ENCODE data around the gene ELMO2.

Gene ELMO2

GRCh38 chr20:46330831-46331371, 75.5 kb downstream of the ELMO2 start:
- no peak for DNase-seq (ENCODE audit: low read depth)

GRCh38 chr20:46330072-46330763, 76.2 kb downstream of the ELMO2 start:
- no peak for DNase-seq (ENCODE audit: low read depth)

DNA sequence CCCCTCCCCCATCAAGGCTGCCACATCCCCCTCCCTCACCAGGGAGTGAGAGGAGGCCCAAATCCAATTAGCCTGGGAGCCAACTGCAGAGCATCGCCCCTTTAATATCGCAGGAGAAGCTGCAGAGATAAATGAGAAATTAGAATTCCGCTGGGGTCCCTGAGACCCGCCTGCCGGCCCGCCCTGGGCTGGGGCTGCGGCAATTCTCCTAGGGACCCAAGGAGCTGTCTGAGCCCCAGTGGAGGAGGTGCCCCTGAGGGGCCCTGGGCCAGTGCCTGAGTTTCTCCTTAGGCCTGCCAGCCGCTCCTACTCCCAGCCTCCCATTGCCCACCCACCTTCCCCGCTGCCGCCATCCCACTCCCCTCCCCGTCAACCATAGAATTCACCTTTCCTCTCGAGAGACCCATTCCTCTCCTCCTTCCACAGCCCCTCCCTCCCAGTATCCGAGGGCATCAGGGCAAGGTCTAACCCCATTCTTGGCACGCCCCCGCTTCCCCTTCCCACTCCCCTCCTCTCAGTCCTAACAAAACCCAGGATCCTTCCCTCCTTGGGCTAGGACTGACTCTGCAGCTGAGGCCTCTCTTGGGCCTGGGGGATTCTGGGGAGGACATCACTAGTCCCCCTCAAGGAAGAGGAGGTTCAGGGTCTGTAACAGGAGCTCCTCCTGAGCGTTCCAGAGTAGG, 78.1 kb downstream of the ELMO2 start:
- no peak for DNase-seq (ENCODE audit: low read depth)

DNA sequence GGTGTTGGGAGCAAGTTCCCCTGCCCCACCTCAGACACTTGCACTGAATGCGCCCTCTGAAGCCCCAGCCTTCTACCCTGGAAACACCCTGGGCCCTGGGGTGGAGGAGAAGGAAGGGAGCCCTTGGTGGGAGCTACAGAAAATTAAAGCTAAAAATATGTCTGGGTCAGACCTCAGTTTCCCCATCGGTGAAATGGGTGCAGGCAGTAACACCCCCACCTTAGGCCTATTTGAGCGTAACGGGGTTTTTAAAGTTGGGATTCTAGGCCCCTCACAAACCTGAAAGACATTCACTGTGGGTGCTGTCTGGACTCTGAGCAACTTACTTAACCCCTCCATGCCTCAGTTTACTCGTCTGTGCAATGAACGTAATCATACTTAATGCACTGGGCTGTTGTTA, 78.9 kb downstream of the ELMO2 start:
- DNase-seq (ENCODE audit: low read depth): no peak

GRCh38 chr20:46325789-46326188, 80.6 kb downstream of the ELMO2 start:
- no peak for DNase-seq (ENCODE audit: low read depth)

GRCh38 chr20:46324960-46325703, 81.3 kb downstream of the ELMO2 start:
- DNase-seq (ENCODE audit: low read depth): no peak

DNA sequence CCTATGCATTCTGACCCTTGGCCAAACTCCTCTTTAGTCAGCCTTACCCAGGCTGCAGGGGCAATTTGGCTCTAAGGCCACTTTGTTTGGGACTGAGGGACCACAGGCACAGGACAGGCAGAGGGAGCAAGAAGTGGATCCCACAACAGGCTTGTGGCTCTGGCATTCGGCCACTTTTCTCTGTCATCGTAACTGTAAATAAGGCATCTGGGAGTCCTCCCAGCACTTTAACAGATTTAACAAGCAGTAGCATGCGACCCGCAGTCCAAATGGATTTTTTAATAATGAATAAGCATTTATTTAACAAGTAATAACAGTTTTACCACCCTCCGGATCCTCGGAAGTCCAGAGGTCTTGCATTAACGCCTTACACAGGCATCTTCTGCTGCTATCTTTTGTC, 82.0 kb downstream of the ELMO2 start:
- no peak for DNase-seq (ENCODE audit: low read depth)

DNA sequence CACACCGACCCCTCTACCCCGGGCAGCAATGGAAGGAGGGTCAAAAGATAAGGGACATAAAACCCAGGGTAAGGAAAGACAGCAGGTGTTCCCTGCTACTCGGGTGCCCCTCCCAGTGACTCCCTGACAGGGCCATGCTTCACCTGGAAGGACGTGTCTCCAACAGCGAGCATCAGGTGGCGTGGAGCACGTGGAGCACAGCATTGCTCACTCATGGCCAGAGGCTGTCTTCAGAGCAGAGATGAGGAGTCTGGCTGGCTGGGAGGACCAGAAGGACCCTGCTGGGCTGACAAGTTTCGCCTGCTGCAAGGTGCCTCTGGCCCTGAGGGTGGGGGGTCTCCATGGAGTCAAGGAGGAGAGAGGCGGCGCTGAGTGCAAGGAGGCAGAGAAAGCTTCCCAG, 82.9 kb downstream of the ELMO2 start:
- no peak for DNase-seq (ENCODE audit: low read depth)

DNA sequence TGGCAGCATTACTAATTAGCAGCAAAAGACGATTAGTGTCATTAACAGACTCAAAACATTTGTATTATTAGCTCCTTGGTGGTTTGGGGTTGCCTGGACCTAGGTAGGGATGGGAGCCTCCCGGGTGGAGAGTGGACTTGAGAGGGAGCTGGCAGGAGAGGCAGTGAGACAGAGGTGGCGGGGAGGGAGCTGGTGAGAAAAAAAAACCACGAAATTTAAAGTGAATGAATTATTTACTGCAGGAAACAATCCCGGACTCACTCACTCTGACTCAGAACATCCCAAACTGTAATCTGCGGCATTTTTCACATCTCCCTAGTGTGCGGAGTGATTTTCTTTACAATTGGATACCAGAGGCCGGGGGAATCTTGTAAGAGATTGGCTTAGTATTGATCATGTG, 83.8 kb downstream of the ELMO2 start:
- no peak for DNase-seq (ENCODE audit: low read depth)

GRCh38 chr20:46317685-46318177, 88.7 kb downstream of the ELMO2 start:
- DNase-seq (ENCODE audit: low read depth): no peak

- DNase-seq (ENCODE audit: low read depth): no peak
Measured at GRCh38 chr20:46316984-46317684, 89.3 kb downstream of the ELMO2 start.
